Lung (tissue), 12 donors: Measurements from ENCODE around the gene CA7. TPM values are rescaled to one million over a fixed set of nuclear protein-coding genes. Genes with fewer than 3 reads are reported as not detected.
"Not testable (repeated sequence)": the region's sequence is repeated elsewhere in the genome, so short reads cannot be mapped to it uniquely, and the experiment has no call there.

Experiments used
- ATAC-seq: fragments of 200-7000 bp; cut with Tn5 transposase; one replicate; pipeline ENCODE4 v1.9.1; 2020; ENCODE audit warnings: moderate number of reproducible peaks; ENCODE audit not compliant: insufficient read depth, low FRiP score
- DNase-seq, 3 donors: peaks; one replicate each; pipeline ENCODE4 v3.0.0-alpha.2; 2013 to 2017
- H3K27ac ChIP-seq, 2 donors: one replicate each; pipeline ENCODE4 v1.5.1; 2013; ENCODE audit warnings: mild to moderate bottlenecking in 2 of 2, moderate library complexity in 2 of 2, control low read depth in 1 of 2, inconsistent platforms in 1 of 2, low read depth in 1 of 2, low read length in 1 of 2
- H3K27me3 ChIP-seq, 3 donors: one replicate each; pipeline ENCODE4 v1.5.1; 2013; ENCODE audit warnings: low read length in 2 of 3; ENCODE audit not compliant: control insufficient read depth in 3 of 3, insufficient read depth in 3 of 3
- H3K36me3 ChIP-seq, 4 donors: one replicate each; pipeline ENCODE4 v1.5.1; 2013; ENCODE audit warnings: low read length in 4 of 4, mild to moderate bottlenecking in 1 of 4, moderate library complexity in 1 of 4; ENCODE audit not compliant: control insufficient read depth in 4 of 4, insufficient read depth in 4 of 4
- H3K4me1 ChIP-seq, 5 donors: one replicate each; pipeline ENCODE4 v1.5.1; 2013; ENCODE audit warnings: low read length in 5 of 5, mild to moderate bottlenecking in 2 of 5, moderate library complexity in 1 of 5; ENCODE audit not compliant: control insufficient read depth in 5 of 5, insufficient read depth in 5 of 5
- H3K4me3 ChIP-seq: one replicate; pipeline ENCODE4 v1.5.1; 2013; ENCODE audit warnings: mild to moderate bottlenecking, control low read depth, moderate library complexity
- H3K9ac ChIP-seq, 2 donors: one replicate each; pipeline ENCODE4 v1.5.1; 2013; ENCODE audit warnings: low read length in 2 of 2, control low read depth in 1 of 2; ENCODE audit not compliant: insufficient read depth in 1 of 2
- H3K9me3 ChIP-seq, 4 donors: one replicate each; pipeline ENCODE4 v1.5.1; 2013; ENCODE audit warnings: low read length in 3 of 4, mild to moderate bottlenecking in 1 of 4, moderate library complexity in 1 of 4; ENCODE audit not compliant: control insufficient read depth in 4 of 4, insufficient read depth in 3 of 4
- CTCF ChIP-seq: IDR thresholded peaks from 2 replicates; pipeline ENCODE4 v1.5.1; 2012; ENCODE audit warnings: mild to moderate bottlenecking; ENCODE audit errors: control extremely low read depth, extremely low read depth
- WGBS, 2 donors: extraction: QIAGEN DNeasy Blood & Tissue Kit; methylation state at CpG; one replicate each; pipeline ENCODE4 v1.1.7; 2013; 5-methylcytosine and 5-hydroxymethylcytosine counted together
- polyA plus RNA-seq, 2 donors: library from polyadenylated mRNA; stranded (reverse); fragments of 200-250 nt; gene quantifications; one replicate each; pipeline ENCODE4 v1.2.1, GENCODE V29; 2013
- total RNA-seq, 2 donors: library from RNA; depleted of rRNA in 1 of 2; stranded (reverse); fragments of >200 nt in 1 of 2; gene quantifications; one replicate each; pipeline ENCODE4 v1.2.1, GENCODE V29; 2014 to 2021
- donor health status: control.
- donor health status: control.
- donor health status: Bipolar disorder and iron deficiency.
- donor health status: healthy.
- donor health status: DM: yes; HTN: yes; CAD: no.

The CA7 gene
- total and polyA plus RNA-seq, 4 donors, result not detected

DNA sequence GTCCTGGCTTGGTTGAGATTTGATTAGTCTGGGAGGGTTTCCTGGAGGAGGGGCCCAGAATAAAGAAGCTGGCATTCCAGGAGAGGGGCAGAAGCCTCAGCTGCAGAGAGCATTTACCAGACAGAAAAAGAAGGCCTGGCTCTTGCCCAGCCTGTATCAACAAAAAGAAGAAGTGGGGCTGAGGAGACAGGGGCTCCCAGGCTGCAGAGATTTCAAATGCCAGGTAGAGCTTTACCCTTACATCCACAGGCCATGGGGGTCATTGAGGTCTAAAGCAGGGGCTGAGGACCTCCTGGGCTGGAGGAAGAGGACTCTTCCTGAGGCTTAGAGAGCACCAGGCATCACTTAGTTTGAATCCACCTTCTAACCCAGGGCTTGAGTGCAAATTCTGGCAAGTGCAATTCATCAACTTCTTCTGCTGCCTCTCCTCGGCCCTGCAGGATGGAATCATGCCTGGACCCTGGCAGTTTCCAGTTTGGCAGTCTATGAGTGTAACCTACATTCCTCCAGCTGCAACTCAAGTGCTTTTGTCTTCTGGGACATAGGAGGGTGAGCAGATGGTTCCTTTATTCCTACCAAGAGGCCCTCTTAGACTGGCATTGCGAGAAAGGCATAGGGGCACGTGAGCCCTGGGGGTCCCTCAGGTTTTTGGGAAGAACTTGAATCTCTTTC lies 15.3 kb downstream of the CA7 start:
- ATAC-seq (no peak), DNase-seq (no peak)
- Histone ChIP-seq H3K36me3 (no peaks in the 10 kb centered on the region), H3K27me3 (no peaks in the 10 kb centered on the region), H3K27ac (no peak overlapping the region), H3K9me3 (no peaks in the 10 kb centered on the region), H3K4me3 (no peak overlapping the region), H3K9ac (no peak overlapping the region), H3K4me1 (peaks cover 0 to 3% (median 0%) of the 10 kb centered on the region in 5 donors)
- TF ChIP-seq CTCF, result no peak
- 77 to 90% methylated on average over 3 of the region's 3 CpGs for WGBS, 2 donors

DNA sequence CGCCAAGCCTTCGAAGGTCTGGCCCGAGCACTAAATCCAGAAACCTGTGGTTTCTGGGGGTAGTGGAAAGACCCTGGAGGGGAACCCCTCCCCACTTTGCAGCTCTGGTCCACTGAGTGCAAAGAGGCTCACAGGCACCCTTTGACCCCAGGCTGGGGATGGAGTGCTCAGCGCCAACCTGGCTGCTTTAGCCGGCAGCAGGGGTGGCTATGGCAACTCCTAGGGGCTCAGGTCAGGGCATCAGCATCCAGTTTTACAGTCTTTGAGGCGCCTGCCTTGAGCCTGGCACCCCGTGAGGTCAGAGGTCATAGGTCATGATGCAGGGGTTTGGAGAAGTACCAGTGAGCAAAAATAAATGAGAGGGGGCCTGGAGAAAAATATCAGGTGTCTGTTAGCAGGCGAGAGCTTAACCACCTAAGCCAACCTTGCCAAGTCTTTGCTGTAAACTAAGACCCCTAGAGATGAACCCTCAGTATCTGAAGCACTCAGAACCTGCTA lies 17.9 kb downstream of the CA7 start:
- 92 to 93% methylated on average over 8 of the region's 8 CpGs for WGBS, 2 donors
- no peak overlapping the region for H3K4me3 ChIP-seq
- ATAC-seq, result no peak
- no peaks in the 10 kb centered on the region for H3K36me3 ChIP-seq
- no peak for DNase-seq
- no peak overlapping the region for H3K9ac ChIP-seq
- peaks cover 0 to 3% (median 0%) of the 10 kb centered on the region in 5 donors for H3K4me1 ChIP-seq
- TF ChIP-seq CTCF, result no peak
- H3K27ac ChIP-seq, result no peak overlapping the region
- no peaks in the 10 kb centered on the region for H3K27me3 ChIP-seq
- H3K9me3 ChIP-seq, result no peaks in the 10 kb centered on the region

DNA sequence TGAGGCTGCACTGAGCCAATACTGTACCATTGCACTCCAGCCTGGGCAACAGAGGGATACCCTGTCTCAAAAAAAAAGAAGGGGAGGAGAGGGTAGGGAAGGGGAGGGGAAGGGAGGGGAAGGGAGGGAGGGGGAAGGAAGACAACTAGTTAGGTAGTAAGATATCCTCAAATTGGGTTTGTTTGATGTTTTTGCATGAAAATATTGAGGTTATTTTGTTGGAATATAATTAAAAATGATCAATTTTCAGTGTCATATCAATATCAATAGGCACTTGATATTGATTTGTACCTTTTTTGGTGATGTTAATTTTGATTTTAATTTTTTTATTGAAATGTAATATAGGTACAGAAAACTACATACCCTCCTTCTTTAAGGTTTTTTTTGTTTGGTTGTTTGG lies 19.5 kb downstream of the CA7 start:
- Histone ChIP-seq H3K9me3 (no peaks in the 10 kb centered on the region), H3K36me3 (no peaks in the 10 kb centered on the region), H3K4me3 (no peak overlapping the region), H3K4me1 (peaks cover 0 to 3% (median 0%) of the 10 kb centered on the region in 5 donors), H3K9ac (no peak overlapping the region), H3K27ac (no peak overlapping the region), H3K27me3 (no peaks in the 10 kb centered on the region)
- no peak for DNase-seq
- no peak for TF ChIP-seq CTCF
- no peak for ATAC-seq

- H3K4me1 ChIP-seq, result peaks cover 0 to 9% (median 0%) of the 10 kb centered on the region in 5 donors
- no peaks in the 10 kb centered on the region for H3K36me3 ChIP-seq
- no peak for ATAC-seq
- H3K27ac ChIP-seq, result no peak overlapping the region
- H3K4me3 ChIP-seq, result no peak overlapping the region
- H3K9me3 ChIP-seq, result no peaks in the 10 kb centered on the region
- DNase-seq, result no peak
- no peak for TF ChIP-seq CTCF
- no peak overlapping the region for H3K9ac ChIP-seq
- WGBS, 2 donors, result 91 to 100% methylated on average over 1 of the region's 1 CpG
- no peaks in the 10 kb centered on the region for H3K27me3 ChIP-seq
Observed at GRCh38 chr16:66869424-66869823, 25.2 kb downstream of the CA7 start.

DNA sequence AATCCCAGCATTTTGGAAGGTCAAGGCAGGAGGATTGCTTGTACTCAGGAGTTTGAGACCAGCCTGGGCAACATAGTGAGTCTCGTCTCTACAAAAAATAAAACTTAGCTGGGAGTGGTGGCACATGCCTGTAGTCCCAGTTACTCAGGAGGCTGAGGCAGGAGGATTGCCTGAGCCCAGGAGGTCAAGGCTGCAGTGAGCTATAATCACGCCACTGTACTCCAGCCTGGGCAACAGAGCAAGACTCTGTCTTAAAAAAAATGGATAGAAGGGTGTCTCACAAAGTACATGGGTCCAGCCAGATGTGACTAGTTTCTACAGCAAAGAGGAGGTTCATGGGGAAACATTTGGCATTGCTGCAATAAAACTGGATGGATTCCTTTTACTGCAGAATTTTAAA lies 27.1 kb downstream of the CA7 start:
- not testable (repeated sequence) for DNase-seq, H3K4me1 ChIP-seq, H3K36me3 ChIP-seq, H3K4me3 ChIP-seq, ATAC-seq, H3K9me3 ChIP-seq, H3K27ac ChIP-seq, H3K9ac ChIP-seq, H3K27me3 ChIP-seq
- WGBS, 2 donors, result 95 to 98% methylated on average over 2 of the region's 2 CpGs
